H1 (cell line): ENCODE results near the gene DCLRE1B. TPM values are rescaled to one million over a fixed set of nuclear protein-coding genes. Genes with fewer than 3 reads are reported as not detected.

Experiments
- ASH2L ChIP-seq: fragments of 200-600, 300-600 bp; sonication (generic); IDR thresholded peaks from one replicate; pipeline ENCODE4 v1.7.1; 2017; ENCODE audit warnings: low read length
- BACH1 ChIP-seq: IDR thresholded peaks from 2 replicates; pipeline ENCODE4 v1.6.1; 2012; ENCODE audit warnings: low read length, improper control_type of control experiment
- CEBPB ChIP-seq: IDR thresholded peaks from 2 replicates; pipeline ENCODE4 v1.6.1; 2012; ENCODE audit warnings: low read depth, low read length
- CHD1 ChIP-seq: IDR thresholded peaks from 2 replicates; pipeline ENCODE4 v1.6.1; 2012; ENCODE audit warnings: low read depth, low read length, improper control_type of control experiment
- CTBP2 ChIP-seq: IDR thresholded peaks from 2 replicates; pipeline ENCODE4 v1.7.0; 2011; ENCODE audit warnings: borderline replicate concordance, mild to moderate bottlenecking, moderate library complexity, mixed read lengths, low read length; ENCODE audit not compliant: insufficient read depth, insufficient read length
- EGR1 ChIP-seq: IDR thresholded peaks from 2 replicates; pipeline ENCODE4 v1.6.1; 2011; ENCODE audit warnings: low read depth, low read length, borderline replicate concordance
- FOSL1 ChIP-seq: IDR thresholded peaks from 2 replicates; pipeline ENCODE4 v1.6.1; 2011; ENCODE audit warnings: mild to moderate bottlenecking, low read depth, low read length, moderate library complexity; ENCODE audit not compliant: insufficient read depth
- HDAC2 ChIP-seq, 2 experiments: fragments of 300-600 bp in 1 of 2; sonication (generic) in 1 of 2; IDR thresholded peaks; 2 replicates each; pipeline ENCODE4 v1.6.1; 2011 to 2012; ENCODE audit warnings: low read depth in 2 of 2, low read length in 2 of 2, mild to moderate bottlenecking in 2 of 2, moderate library complexity in 2 of 2, borderline replicate concordance in 1 of 2, inconsistent platforms in 1 of 2
- JUN ChIP-seq: IDR thresholded peaks from 2 replicates; pipeline ENCODE4 v1.6.1; 2011; ENCODE audit warnings: low read depth, mild to moderate bottlenecking, improper control_type of control experiment, low read length
- POLR2AphosphoS5 ChIP-seq: IDR thresholded peaks from 2 replicates; pipeline ENCODE4 v1.6.1; 2011; ENCODE audit warnings: low read depth, low read length
- POU5F1 ChIP-seq: IDR thresholded peaks from 2 replicates; pipeline ENCODE4 v1.6.1; 2011; ENCODE audit warnings: low read depth, mild to moderate bottlenecking, low read length, moderate library complexity
- RBBP5 ChIP-seq: IDR thresholded peaks from 2 replicates; pipeline ENCODE4 v1.7.1; 2012; ENCODE audit warnings: low read depth, mild to moderate bottlenecking, inconsistent platforms, low read length, moderate library complexity, borderline replicate concordance
- RXRA ChIP-seq: IDR thresholded peaks from 2 replicates; pipeline ENCODE4 v1.6.1; 2011; ENCODE audit warnings: low read depth, mild to moderate bottlenecking, low read length, moderate library complexity; ENCODE audit not compliant: insufficient read depth
- SIRT6 ChIP-seq: IDR thresholded peaks from one replicate; pipeline ENCODE4 v1.7.1; 2012; ENCODE audit warnings: low read length, inconsistent platforms
- TBP ChIP-seq: IDR thresholded peaks from 2 replicates; pipeline ENCODE4 v1.6.1; 2011; ENCODE audit warnings: low read depth, low read length, improper control_type of control experiment
- polyA plus RNA-seq, 7 experiments: library from polyadenylated mRNA; depleted of rRNA in 3 of 7; stranded (reverse) in 5 of 7; unstranded in 2 of 7; fragments of >200 nt in 5 of 7; fragments of 200-250 nt in 2 of 7; gene quantifications; 1 replicate in 5 of 7; 2 replicates in 1 of 7; 4 replicates in 1 of 7; pipeline versions ENCODE4 v1.2.1 to v1.2.3, GENCODE V29; 2011 to 2013; ENCODE audit warnings: missing spikeins in 2 of 7, mixed read lengths in 2 of 7
- total RNA-seq: library from RNA; stranded (reverse); fragmentation: NEBNext Ultra II Directional; extraction: Animal tissue kit (Norgen Biotek cat#: 25700); gene quantifications from 2 replicates; pipeline ENCODE4 v1.2.1, GENCODE V29; 2021
- TF ChIP-seq, protein P1 (sequence below): IDR thresholded peaks from 2 replicates; pipeline ENCODE4 v1.6.1; 2012; ENCODE audit warnings: inconsistent platforms

The DCLRE1B gene
- total and polyA plus RNA-seq, 2 of the 8 experiments (the other 6 are each of a cell fraction or from before 2014, with no cell fraction given) = 5.5 to 11.0 TPM

DNA sequence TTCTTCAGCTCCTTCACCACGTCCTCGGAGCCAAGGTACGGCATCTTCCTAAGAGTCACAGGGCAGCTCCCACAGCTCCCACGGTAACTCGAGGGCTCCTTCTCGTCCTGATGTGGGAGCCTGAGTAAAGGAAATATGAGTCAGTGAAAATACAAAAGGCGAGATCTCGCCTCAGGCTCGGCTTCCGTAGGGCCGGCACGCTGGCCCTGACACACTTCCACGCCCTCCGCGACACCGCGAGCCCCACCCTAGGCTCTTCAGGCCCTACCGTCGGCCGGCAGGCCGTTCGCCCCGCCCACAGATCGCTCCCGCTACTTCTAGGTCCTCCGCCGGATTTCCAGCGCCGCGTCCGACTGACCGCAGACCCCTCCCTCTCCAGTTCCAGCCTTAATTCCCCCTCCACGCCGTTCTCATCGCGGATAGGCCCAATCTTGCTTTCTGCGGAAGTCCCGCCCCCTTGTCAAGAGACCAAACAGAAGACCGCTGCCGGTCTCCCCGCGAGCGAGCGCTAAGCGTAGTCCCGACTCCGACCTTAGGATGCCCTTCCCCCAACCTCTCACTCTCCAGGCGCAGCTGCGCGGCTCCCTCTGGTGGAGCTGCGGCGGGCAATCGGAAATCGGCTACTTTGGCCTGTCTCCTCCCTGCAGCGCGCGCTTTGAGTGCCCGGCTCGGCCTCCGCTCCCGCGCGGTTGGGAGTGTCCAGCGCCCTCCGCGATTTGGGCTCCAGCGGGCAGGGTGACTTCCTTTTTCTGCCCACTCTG lies at the start of gene DCLRE1B, which contains the start of gene AP4B1 (continued):
- TF ChIP-seq, protein P1, sequence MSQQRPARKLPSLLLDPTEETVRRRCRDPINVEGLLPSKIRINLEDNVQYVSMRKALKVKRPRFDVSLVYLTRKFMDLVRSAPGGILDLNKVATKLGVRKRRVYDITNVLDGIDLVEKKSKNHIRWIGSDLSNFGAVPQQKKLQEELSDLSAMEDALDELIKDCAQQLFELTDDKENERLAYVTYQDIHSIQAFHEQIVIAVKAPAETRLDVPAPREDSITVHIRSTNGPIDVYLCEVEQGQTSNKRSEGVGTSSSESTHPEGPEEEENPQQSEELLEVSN = no peak
- peak; percentile 40; the same call in 1 of the 2 replicates for TF ChIP-seq TBP
- no peak for TF ChIP-seq CEBPB
- no peak for TF ChIP-seq RXRA
- TF ChIP-seq POU5F1 = no peak
- TF ChIP-seq SIRT6 = no peak
- no peak for TF ChIP-seq CHD1
- TF ChIP-seq JUN = no peak
- peak; percentile 38 for TF ChIP-seq CTBP2
- TF ChIP-seq ASH2L = peak; percentile 90
- TF ChIP-seq BACH1 = peak; percentile 80
- TF ChIP-seq RBBP5 = peak; percentile 97
- TF ChIP-seq EGR1 = peak; percentile 71
- TF ChIP-seq POLR2AphosphoS5 = peak; percentile 34; the same call in 1 of the 2 replicates
- TF ChIP-seq FOSL1 = no peak
- TF ChIP-seq HDAC2 (IDR thresholded peaks at IDR 0.05; ENCODE audit: borderline replicate concordance in 1 of 2, low read depth in 2 of 2, low read length in 2 of 2) = peak in 1 of 2 experiments; percentile 44; a peak in 2 of 4 replicates
